ENCODE data around the gene RPGR.

GRCh38 chrX:38277136-38277535 is 50.2 kb downstream of the RPGR start:
- TF ChIP-seq POLR2A (IDR thresholded peaks at IDR 0.05; ENCODE audit: extremely low read depth, insufficient read length) (no peak), CTCF (IDR thresholded peaks at IDR 0.05; ENCODE audit: low read depth, low read length) (no peak), MAX (IDR thresholded peaks at IDR 0.05; ENCODE audit: low read depth, low read length) (no peak)
